ENCODE results near the gene CARS2. TPM values are rescaled to one million over a fixed set of nuclear protein-coding genes. Genes with fewer than 3 reads are reported as not detected.

CARS2 gene
- polyA plus RNA-seq, 1 donor, result 84.9 TPM

DNA sequence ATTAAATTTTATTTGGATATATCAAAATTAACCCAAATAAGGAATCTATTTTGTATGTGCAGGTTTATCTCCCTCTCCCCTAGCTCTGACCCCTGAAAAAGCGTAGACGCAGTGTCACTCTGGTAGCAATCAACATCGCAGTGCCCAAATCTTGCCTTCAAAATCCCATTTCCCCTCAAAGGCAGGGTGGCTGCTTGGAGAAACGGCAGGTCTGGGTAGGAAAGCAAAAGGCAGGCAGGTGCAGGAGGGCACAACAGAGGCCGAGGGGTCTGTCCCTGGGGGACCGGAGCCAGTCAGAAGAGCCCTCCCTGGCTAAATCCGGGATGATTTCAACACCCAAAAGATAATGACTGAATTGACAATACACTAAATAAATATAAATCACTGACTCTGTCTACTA lies 48.7 kb downstream of the CARS2 start:
- DNase-seq, result no peak

DNA sequence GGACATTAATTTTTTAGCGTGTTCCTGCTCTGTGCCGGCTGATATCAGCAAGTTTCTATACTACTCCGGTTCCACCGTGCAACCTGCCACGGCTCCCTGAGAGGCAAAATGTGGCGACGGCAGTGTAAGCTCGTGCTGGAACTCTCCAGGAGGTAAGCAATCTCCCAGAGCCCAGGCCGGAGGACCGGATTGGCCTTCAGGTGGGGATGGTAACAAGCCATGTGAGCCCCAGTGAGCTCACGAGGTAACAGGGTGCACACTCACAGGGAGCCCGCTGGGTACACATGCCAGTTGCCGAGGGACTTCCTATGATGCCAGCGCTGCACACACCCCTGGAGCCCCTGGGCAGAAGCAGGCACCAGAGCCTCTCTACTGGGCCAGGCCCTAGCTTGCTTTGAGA lies 52.1 kb downstream of the CARS2 start:
- no peak for DNase-seq

- DNase-seq, result no peak
These were observed 52.6 kb downstream of the CARS2 start for GRCh38 chr13:110653271-110653670.

DNA sequence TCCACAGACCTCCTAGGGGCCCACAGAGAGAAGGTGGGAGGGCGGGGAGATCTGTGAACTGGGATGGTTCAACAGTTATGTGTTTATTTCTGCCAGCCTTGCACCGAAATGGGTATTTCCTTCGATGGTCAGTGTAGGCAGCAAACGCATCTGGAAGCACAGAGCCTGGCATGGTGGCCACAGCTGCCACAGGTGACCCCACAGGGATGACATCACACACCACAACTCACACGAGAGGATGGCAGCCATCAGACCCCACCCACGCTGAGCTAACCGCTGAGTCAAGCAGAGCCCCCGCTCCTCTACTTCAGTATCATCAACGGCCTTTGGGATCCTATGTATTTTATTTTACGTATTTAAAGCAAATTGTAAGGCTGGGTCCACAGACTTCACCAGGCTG lies 53.2 kb downstream of the CARS2 start:
- no peak for DNase-seq

GRCh38 chr13:110652231-110652730 lies 53.6 kb downstream of the CARS2 start:
- DNase-seq, result no peak

GRCh38 chr13:110651726-110652230 lies 54.1 kb downstream of the CARS2 start:
- no peak for DNase-seq

DNA sequence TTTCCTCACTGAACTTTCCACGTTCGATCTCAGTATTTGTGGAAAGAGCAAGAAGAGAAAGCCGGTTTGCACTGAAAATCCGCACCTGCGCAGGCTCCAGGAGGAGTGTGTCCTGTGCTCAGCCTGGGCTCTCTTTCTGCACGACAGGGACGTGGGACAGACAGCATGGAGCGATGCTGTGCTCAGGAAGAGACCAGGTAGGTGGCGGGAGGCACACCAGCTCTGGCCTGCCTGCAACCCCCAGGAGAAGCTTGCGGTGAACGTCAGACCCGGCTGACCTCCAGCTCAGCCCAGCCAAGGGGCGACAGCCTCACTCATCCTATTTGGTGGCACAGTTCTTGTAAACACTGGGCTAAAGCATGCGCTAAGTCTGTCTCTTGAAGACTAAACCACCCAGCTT lies 54.6 kb downstream of the CARS2 start:
- DNase-seq, result no peak

DNA sequence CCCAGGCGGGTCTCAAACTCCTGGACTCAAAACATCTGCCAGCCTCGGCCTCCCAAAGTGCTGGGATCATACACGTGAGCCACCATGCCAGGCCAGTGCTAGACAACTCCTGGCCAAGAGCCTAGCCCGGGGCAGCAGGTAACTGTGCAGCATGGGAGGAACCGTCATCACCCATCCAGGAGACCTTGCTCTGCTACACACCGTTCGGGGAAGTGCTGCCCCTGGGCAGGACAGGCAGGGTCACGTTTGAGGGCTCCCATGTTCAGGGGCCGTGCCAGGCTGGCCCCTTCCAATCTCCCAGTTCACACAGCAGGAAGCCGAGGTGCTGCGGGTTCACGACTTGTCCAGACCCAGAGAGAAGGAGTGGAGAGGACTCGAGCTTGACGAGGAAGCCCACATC lies 55.5 kb downstream of the CARS2 start:
- no peak for DNase-seq

- DNase-seq, result no peak
These were observed 56.4 kb downstream of the CARS2 start for GRCh38 chr13:110649551-110649950.

GRCh38 chr13:110648848-110649421 lies 57.0 kb downstream of the CARS2 start:
- no peak for DNase-seq

- no peak for DNase-seq
These were observed 57.6 kb downstream of the CARS2 start for GRCh38 chr13:110648146-110648819.

GRCh38 chr13:110647365-110647737 lies 58.6 kb downstream of the CARS2 start:
- no peak for DNase-seq

- no peak for DNase-seq
These were observed 59.2 kb downstream of the CARS2 start for GRCh38 chr13:110646442-110647364.

DNA sequence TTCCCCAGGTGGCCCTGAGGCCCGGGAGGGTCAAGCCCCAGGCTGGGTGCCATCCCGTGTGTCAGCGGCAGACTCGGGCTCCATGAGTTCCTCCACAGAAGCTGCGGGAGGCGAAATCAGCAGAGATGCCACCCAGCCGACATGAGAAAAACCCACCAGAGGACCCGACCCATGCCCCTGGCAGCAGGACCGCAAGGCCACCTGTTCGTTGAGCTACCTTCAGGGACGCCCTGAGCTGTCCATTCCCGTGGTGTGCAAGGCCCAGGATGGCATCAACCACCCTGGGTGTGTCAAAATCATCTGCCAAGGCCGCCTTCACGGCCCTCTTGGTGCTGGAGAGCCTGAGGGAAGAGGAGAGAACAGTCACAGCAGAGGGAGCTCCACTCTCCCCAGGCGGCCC lies 60.2 kb downstream of the CARS2 start:
- DNase-seq, result no peak

- peak; percentile 64 for DNase-seq
These were observed 60.9 kb downstream of the CARS2 start for GRCh38 chr13:110644892-110645521.

DNA sequence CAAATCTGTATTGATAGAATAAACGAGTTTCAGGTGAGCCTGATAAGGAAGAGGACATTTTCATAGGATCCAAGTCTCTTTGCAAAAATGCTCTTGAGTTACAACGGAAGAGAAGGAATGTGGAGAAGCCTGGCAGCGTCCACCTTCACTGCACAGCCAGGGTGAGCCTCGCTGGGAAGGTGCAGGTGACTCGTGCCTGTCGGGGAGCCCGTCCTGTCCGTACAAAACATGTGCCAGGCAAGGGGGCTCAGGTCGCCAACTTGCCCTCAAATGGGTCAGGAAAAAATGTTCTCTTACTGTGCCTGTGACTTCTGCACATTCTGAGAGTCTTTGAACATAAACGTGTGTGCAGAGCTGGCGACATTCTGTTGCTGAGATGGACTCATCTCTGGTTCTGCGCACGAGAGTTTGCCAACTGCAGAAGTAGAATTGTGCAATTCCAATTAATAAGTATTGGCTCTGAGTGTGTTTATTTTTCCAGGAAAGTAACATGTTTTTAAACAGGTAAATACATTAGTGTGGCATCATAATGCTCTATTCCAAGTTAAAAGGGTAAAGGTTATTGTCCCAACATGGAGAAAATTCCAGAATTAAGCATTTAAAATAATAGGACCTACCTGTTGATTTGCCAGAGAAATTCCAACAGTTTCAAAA lies 62.0 kb downstream of the CARS2 start:
- no peak for DNase-seq

DNA sequence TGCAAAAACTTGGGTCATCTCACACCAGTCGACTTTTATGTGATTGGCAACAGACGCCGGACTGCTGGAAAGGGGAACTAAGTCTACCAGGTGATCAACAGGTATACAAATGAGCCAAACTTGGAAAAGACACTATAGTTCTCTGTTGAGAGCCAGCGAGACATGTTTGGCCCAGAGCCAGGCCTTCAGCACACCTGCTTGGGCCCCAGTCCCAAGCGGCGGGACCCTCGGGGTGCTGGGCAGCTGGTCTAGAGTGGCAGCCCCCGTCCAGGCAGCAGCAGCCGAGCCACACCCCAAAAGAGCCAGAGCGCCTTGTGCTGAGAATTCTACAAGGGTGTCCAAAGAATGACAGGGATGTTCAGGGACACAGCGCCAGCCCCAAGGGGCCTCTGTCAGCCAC lies 62.6 kb downstream of the CARS2 start:
- DNase-seq, result no peak

- no peak for DNase-seq
These were observed 63.5 kb downstream of the CARS2 start for GRCh38 chr13:110642291-110642981.

GRCh38 chr13:110641055-110642015 lies 64.6 kb downstream of the CARS2 start:
- no peak for DNase-seq

GRCh38 chr13:110640591-110641029 lies 65.3 kb downstream of the CARS2 start:
- DNase-seq, result no peak

Data from left kidney (tissue), 2 donors.